Heart left ventricle (tissue), 13 donors: ENCODE data around the gene TNFRSF1B.

ENCODE experiments used
- CTCF ChIP-seq, 12 donors: fragments of 200-600 bp; sonication (generic) in 4 of 12; IDR thresholded peaks; one replicate each; pipeline versions ENCODE4 v1.5.0 to v1.8.0; 2018 to 2022; ENCODE audit warnings: antibody characterized with exemption in 12 of 12, mild to moderate bottlenecking in 5 of 12
- POLR2A ChIP-seq, 2 donors: fragments of 450-650 bp; IDR thresholded peaks; one replicate each; pipeline ENCODE4 v1.6.1; 2017; ENCODE audit warnings: antibody characterized with exemption in 2 of 2, mild to moderate bottlenecking in 2 of 2, moderate library complexity in 2 of 2
- donor health status: ischemic (EF 13 %, LVEDD 7.1; RV severe dilation, severe dysfunction).
- donor health status: DM: no; HTN: yes; CAD: no.
- donor health status: DM: no; HTN: no; CAD: no.
- donor health status: ischemic (EF 25% LVEDD 6.9; RV normal size, moderate dysfunction).
- donor health status: ischemic (EF 25% LVEDD 5.7; RV mildly dilated, moderate dysfunction).
- donor health status: ischemic (EF 35%, LVEDD 5.7; RV mildly dilated, moderate dysfunction).
- donor health status: nonischemic (EF 11% LVEDD 7.7; RV severe dilation, severe dysfunction).
- donor health status: DM: yes; HTN: yes; CAD: no.
- donor health status: PGD.
- donor health status: ischemic (EF 29% LVEDD 5.4; RV normal size, mild dysfunction).
- donor health status: nonischemic (EF 23%, LVEDD 6.1; RV moderate dilation, normal function).

GRCh38 chr1:12180315-12180714 lies 13.5 kb downstream of the TNFRSF1B start:
- TF ChIP-seq CTCF (IDR thresholded peaks at IDR 0.05) (no peak), POLR2A (IDR thresholded peaks at IDR 0.05) (no peak)
